GM23338 (cell line): ENCODE data around the gene ZC3H6. TPM values are rescaled to one million over a fixed set of nuclear protein-coding genes. Genes with fewer than 3 reads are reported as not detected.

ENCODE experiments used
- ATAC-seq: fragments of 200-7000 bp; cut with Tn5 transposase; 3 replicates; pipeline ENCODE4 v1.9.1; 2020
- DNase-seq: peaks from one replicate; pipeline ENCODE4 v3.0.0-alpha.2; 2015; ENCODE audit warnings: low spot score
- H2AFZ ChIP-seq: fragments of 200-600 bp; sonication (generic); 2 replicates; pipeline ENCODE4 v1.8.0; 2016; ENCODE audit warnings: antibody characterized with exemption, mild to moderate bottlenecking, moderate library complexity
- H3F3A ChIP-seq: fragments of 200-600 bp; sonication (generic); replicated peaks from 2 replicates; pipeline ENCODE4 v1.8.0; 2017; ENCODE audit warnings: antibody characterized with exemption, mixed run types, low read depth
- H3K27ac ChIP-seq: fragments of 200-600 bp; sonication (generic); 2 replicates; pipeline ENCODE4 v1.6.1; 2016; ENCODE audit warnings: low read depth
- H3K27me3 ChIP-seq: fragments of 200-600 bp; sonication (generic); 2 replicates; pipeline ENCODE4 v1.8.0; 2016; ENCODE audit warnings: mild to moderate bottlenecking, mixed run types, moderate library complexity; ENCODE audit not compliant: insufficient read depth
- H3K36me3 ChIP-seq: fragments of 200-600 bp; sonication (generic); 2 replicates; pipeline ENCODE4 v1.8.0; 2016; ENCODE audit warnings: mild to moderate bottlenecking; ENCODE audit not compliant: insufficient read depth
- H3K4me1 ChIP-seq: fragments of 200-600 bp; sonication (generic); 2 replicates; pipeline ENCODE4 v1.8.0; 2016; ENCODE audit warnings: mild to moderate bottlenecking, moderate library complexity; ENCODE audit not compliant: insufficient read depth
- H3K4me2 ChIP-seq: fragments of 200-600 bp; sonication (generic); 2 replicates; pipeline ENCODE4 v1.7.1; 2017; ENCODE audit warnings: mixed run types
- H3K4me3 ChIP-seq: fragments of 200-600 bp; sonication (generic); 2 replicates; pipeline ENCODE4 v1.6.1; 2016; ENCODE audit warnings: mixed run types
- H3K79me2 ChIP-seq: fragments of 200-600 bp; sonication (generic); replicated peaks from 2 replicates; pipeline ENCODE4 v1.8.0; 2017; ENCODE audit warnings: mild to moderate bottlenecking; ENCODE audit not compliant: insufficient read depth
- H3K9me2 ChIP-seq: fragments of 200-600 bp; sonication (generic); 2 replicates; pipeline ENCODE4 v1.8.0; 2017; ENCODE audit not compliant: insufficient read depth
- H4K20me1 ChIP-seq: fragments of 200-600 bp; sonication (generic); replicated peaks from 2 replicates; pipeline ENCODE4 v1.8.0; 2017; ENCODE audit warnings: mild to moderate bottlenecking; ENCODE audit not compliant: insufficient read depth
- H3K27ac Mint-ChIP-seq: 2 replicates; pipeline ENCODE4 v1.8.0; 2020; ENCODE audit warnings: inconsistent platforms, mild to moderate bottlenecking, moderate library complexity, mixed read lengths
- H3K27me3 Mint-ChIP-seq: 3 replicates; pipeline ENCODE4 v1.8.0; 2022; ENCODE audit warnings: low read depth, mild to moderate bottlenecking, moderate library complexity, mixed read lengths, inconsistent platforms; ENCODE audit not compliant: insufficient read depth, poor library complexity
- H3K36me3 Mint-ChIP-seq: 3 replicates; pipeline ENCODE4 v1.8.0; 2021; ENCODE audit warnings: low read depth, mild to moderate bottlenecking, inconsistent platforms, moderate library complexity, mixed read lengths
- H3K4me1 Mint-ChIP-seq: 3 replicates; pipeline ENCODE4 v1.8.0; 2020; ENCODE audit warnings: mild to moderate bottlenecking, inconsistent platforms, mixed read lengths
- H3K4me3 Mint-ChIP-seq: 3 replicates; pipeline ENCODE4 v1.8.0; 2021; ENCODE audit warnings: moderate library complexity, mild to moderate bottlenecking, inconsistent platforms, mixed read lengths
- H3K9me3 Mint-ChIP-seq: 3 replicates; pipeline ENCODE4 v1.8.0; 2020; ENCODE audit warnings: moderate library complexity, mild to moderate bottlenecking, inconsistent platforms, mixed read lengths
- CREB1 ChIP-seq: fragments of 250-450 bp; sonication (Bioruptor Pico); IDR thresholded peaks from 2 replicates; pipeline ENCODE4 v1.5.0; 2020; ENCODE audit warnings: low read depth, mild to moderate bottlenecking, moderate library complexity
- CTCF ChIP-seq, 2 experiments: fragments of 200-600 bp in 1 of 2; sonication (generic) in 1 of 2; conservative IDR thresholded peaks; 2 replicates each; pipeline versions ENCODE4 v1.5.1 to v1.6.1; 2016 to 2017; ENCODE audit warnings: antibody characterized with exemption in 2 of 2, low read depth in 2 of 2, mild to moderate bottlenecking in 2 of 2, moderate library complexity in 1 of 2
- EZH2 ChIP-seq: fragments of 200-600 bp; sonication (generic); IDR thresholded peaks from one replicate; pipeline ENCODE4 v1.8.0; 2017; ENCODE audit warnings: antibody characterized with exemption, mild to moderate bottlenecking, low read depth; ENCODE audit not compliant: unreplicated experiment
- EZH2phosphoT487 ChIP-seq: fragments of 200-600 bp; sonication (generic); IDR thresholded peaks from one replicate; pipeline ENCODE4 v1.8.1; 2018; ENCODE audit warnings: antibody characterized with exemption; ENCODE audit not compliant: unreplicated experiment
- JUNB ChIP-seq: IDR thresholded peaks from one replicate; pipeline ENCODE4 v1.6.1; 2016; ENCODE audit warnings: antibody characterized with exemption; ENCODE audit not compliant: unreplicated experiment
- NANOG ChIP-seq: IDR thresholded peaks from 2 replicates; pipeline ENCODE4 v1.6.1; 2016; ENCODE audit warnings: antibody characterized with exemption, borderline replicate concordance
- POLR2AphosphoS5 ChIP-seq: IDR thresholded peaks from 2 replicates; pipeline ENCODE4 v1.6.1; 2016; ENCODE audit warnings: antibody characterized with exemption, low read depth
- REST ChIP-seq: IDR thresholded peaks from one replicate; pipeline ENCODE4 v1.6.1; 2018; ENCODE audit warnings: antibody characterized with exemption; ENCODE audit not compliant: unreplicated experiment
- STAT1 ChIP-seq: IDR thresholded peaks from one replicate; pipeline ENCODE4 v1.6.1; 2016; ENCODE audit warnings: antibody characterized with exemption; ENCODE audit not compliant: unreplicated experiment
- ZNF114 ChIP-seq: fragments of 250-450 bp; sonication (Bioruptor Pico); IDR thresholded peaks from 2 replicates; pipeline ENCODE4 v1.5.0; 2020; ENCODE audit warnings: mild to moderate bottlenecking, moderate library complexity
- ZNF331 ChIP-seq: fragments of 250-450 bp; sonication (Bioruptor Pico); IDR thresholded peaks from 2 replicates; pipeline ENCODE4 v1.5.0; 2020; ENCODE audit warnings: low read depth, mild to moderate bottlenecking, moderate library complexity
- ZNF462 ChIP-seq: fragments of 250-450 bp; sonication (Bioruptor Pico); IDR thresholded peaks from 2 replicates; pipeline ENCODE4 v1.5.0; 2020; ENCODE audit warnings: mild to moderate bottlenecking, moderate library complexity
- polyA plus RNA-seq: library from polyadenylated mRNA; unstranded; fragments of >200 nt; fragmentation: Nextera tagmentation; extraction: Ambion mirVana; gene quantifications from 2 replicates; pipeline ENCODE4 v1.2.1, GENCODE V29; 2016
- total RNA-seq: library from RNA; depleted of rRNA; stranded (reverse); fragments of >200 nt; shearing (Covaris generic); gene quantifications from 2 replicates; pipeline ENCODE4 v1.2.3, GENCODE V29; 2014
- TF ChIP-seq, protein P1 (sequence below): IDR thresholded peaks from 2 replicates; pipeline ENCODE4 v1.6.1; 2016; ENCODE audit warnings: antibody characterized with exemption

Gene ZC3H6
- total and polyA plus RNA-seq, 2 experiments from 2014 or later = 4.9 to 8.0 TPM

- TF ChIP-seq, protein P1, sequence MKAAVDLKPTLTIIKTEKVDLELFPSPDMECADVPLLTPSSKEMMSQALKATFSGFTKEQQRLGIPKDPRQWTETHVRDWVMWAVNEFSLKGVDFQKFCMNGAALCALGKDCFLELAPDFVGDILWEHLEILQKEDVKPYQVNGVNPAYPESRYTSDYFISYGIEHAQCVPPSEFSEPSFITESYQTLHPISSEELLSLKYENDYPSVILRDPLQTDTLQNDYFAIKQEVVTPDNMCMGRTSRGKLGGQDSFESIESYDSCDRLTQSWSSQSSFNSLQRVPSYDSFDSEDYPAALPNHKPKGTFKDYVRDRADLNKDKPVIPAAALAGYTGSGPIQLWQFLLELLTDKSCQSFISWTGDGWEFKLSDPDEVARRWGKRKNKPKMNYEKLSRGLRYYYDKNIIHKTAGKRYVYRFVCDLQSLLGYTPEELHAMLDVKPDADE = no peak
- TF ChIP-seq JUNB (no peak), ZNF462 (CRISPR knock-in tag) (no peak), STAT1 (no peak), ZNF114 (no peak), CTCF (conservative IDR thresholded peaks at IDR 0.05; ENCODE audit: low read depth in 2 of 2) (no peak), EZH2phosphoT487 (no peak), CREB1 (no peak), EZH2 (no peak), REST (no peak), NANOG (no peak), POLR2AphosphoS5 (no peak), ZNF331 (CRISPR knock-in tag) (no peak)
- Histone ChIP-seq H3K36me3 (no peaks in the 10 kb centered on the region), H3K9me2 (0 out of 2 replicates have a peak, but pooled peaks cover 9% of the 10 kb centered on the region), H3K79me2 (peaks cover 7% of the 10 kb centered on the region; the same call in 1 of the 2 replicates), H4K20me1 (no peaks in the 10 kb centered on the region), H3K27me3 (no peaks in the 10 kb centered on the region), H3F3A (no peaks in the 10 kb centered on the region), H3K4me2 (no peak overlapping the region), H3K27ac (no peak overlapping the region), H3K4me1 (peaks cover 19% of the 10 kb centered on the region), H3K4me3 (no peak overlapping the region), H2AFZ (no peak overlapping the region)
- Mint-ChIP-seq H3K4me3 (no peak overlapping the region), H3K36me3 (no peaks in the 10 kb centered on the region), H3K9me3 (no peaks in the 10 kb centered on the region), H3K27me3 (no peaks in the 10 kb centered on the region), H3K4me1 (peaks cover 16% of the 10 kb centered on the region), H3K27ac (no peak overlapping the region)
- no peak for ATAC-seq
- DNase-seq = no peak
Observed at GRCh38 chr2:112256654-112257053, 18.7 kb upstream of the ZC3H6 start.
